ENCODE data around the gene JAML. TPM values are rescaled to one million over a fixed set of nuclear protein-coding genes. Genes with fewer than 3 reads are reported as not detected.

JAML gene
- total RNA-seq, 2 experiments from 2014 or later = 140 to 144 TPM

DNA sequence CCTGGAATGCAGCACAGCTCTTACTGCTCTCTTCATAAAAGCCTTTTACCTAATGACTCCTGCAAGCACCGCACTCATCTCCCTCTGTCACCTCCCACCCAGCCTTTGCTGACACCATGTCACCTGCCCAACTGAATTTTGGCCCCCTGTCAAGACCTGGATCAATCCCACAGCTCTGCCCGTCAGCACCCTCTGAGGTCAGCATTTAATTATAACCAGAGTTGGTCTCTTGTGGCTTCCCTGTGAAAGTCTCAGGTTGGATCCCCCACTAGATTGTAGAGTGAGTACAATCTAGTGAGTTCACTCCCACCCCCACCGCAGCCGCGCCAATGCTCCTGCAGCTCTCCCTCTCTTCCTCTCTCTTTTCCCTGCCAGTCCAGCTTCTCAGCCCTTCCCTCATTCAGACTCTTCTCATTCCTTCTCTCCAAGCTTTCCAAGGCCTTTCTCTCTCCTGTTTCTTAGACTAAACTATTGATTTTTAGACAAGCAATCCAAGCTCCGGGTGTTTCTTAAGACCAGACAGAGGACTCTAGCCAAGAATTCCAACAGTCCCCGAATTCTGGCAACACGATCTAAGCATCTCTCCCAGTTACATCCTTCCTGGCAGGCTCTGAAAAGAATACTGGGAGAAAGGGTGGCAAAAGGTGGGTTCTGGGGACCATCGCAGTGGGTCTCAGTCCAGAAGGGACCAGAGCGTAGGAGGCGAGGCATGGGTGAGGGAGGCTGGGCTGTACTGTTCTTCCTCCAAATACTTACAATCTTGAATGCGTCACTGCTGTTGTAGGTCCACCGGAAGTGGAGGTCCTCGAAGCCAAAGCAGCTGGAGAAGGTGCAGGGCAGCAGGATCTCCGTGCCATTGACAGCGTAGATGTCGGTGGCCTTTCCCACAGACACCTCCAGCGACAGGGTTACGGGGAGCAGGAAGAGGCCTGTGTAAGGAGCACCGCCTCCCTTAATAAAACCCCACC is 80.2 kb downstream of the JAML start:
- no peak for ATAC-seq
- H3K27me3 Mint-ChIP-seq (ENCODE audit: low read depth) = peaks cover 53% of the 10 kb centered on the region

More for the DNA sequence above, 80.2 kb downstream of the JAML start:
- no peak for DNase-seq
- ChIA-PET POLR2A (no interaction called here), CTCF (interaction anchor here (0.6 to 7.7 kb wide), 18 partner anchors 8 to 355 kb away, joined by 3 to 100 read pairs (median 4); partner anchors contain the start of gene SCN4B)
- peak overlapping the region; percentile 79 for H3K4me3 Mint-ChIP-seq
- peaks cover 19% of the 10 kb centered on the region for H3K4me1 Mint-ChIP-seq (ENCODE audit: low read depth)
- H3K36me3 Mint-ChIP-seq (ENCODE audit: low read depth) = no peaks in the 10 kb centered on the region
- no peaks in the 10 kb centered on the region for H3K9me3 Mint-ChIP-seq (ENCODE audit: insufficient read depth)
- H3K27ac Mint-ChIP-seq = no peak overlapping the region

Other genes with a start within 250 kb of the JAML start
- gene IL10RA, start 238.6 kb downstream of the JAML start, total RNA-seq = 100 to 1,000 TPM; 202 to 210 TPM
- gene TMPRSS4, start 147.9 kb downstream of the JAML start, total RNA-seq = under 1 TPM; 0.37 to 0.50 TPM
- 1 to 10 TPM; 2.2 to 2.4 TPM for gene SMIM35, start 138.0 kb downstream of the JAML start, total RNA-seq
- gene SCN4B, start 72.2 kb downstream of the JAML start, total RNA-seq = under 1 TPM; 0.05 TPM
- gene SCN2B, start 48.4 kb downstream of the JAML start, total RNA-seq = not detected
- gene MPZL3, start 27.4 kb upstream of the JAML start, total RNA-seq = 10 to 100 TPM; 19.6 to 20.0 TPM
- 10 to 100 TPM; 11.7 to 12.2 TPM for gene MPZL2, start 39.3 kb upstream of the JAML start, total RNA-seq
- 100 to 1,000 TPM; 515 to 530 TPM for gene CD3E, start 79.7 kb upstream of the JAML start, total RNA-seq
- 100 to 1,000 TPM; 541 to 588 TPM for gene CD3D, start 117.7 kb upstream of the JAML start, total RNA-seq
- 100 to 1,000 TPM; 227 to 232 TPM for gene CD3G, start 119.3 kb upstream of the JAML start, total RNA-seq
- 10 to 100 TPM; 38.5 to 39.8 TPM for gene UBE4A, start 134.6 kb upstream of the JAML start, total RNA-seq
- gene ATP5MG, start 176.6 kb upstream of the JAML start, total RNA-seq = 100 to 1,000 TPM; 275 to 298 TPM
- gene KMT2A, start 211.5 kb upstream of the JAML start, total RNA-seq = 10 to 100 TPM; 83.1 to 86.7 TPM

Measured in activated CD8-positive, alpha-beta T cell treated with anti-CD3 and anti-CD28 coated beads, Interleukin-2, amount 10 ng/mL, durations not matched to agents 7 days and 5 days (primary cell).